HL-60 (cell line): Measurements from ENCODE around the gene STARD3.
A peak's percentile ranks its signal among the peaks of the same experiment; 100 is the strongest.

Experiments
- DNase-seq, 2 experiments: peaks; one replicate each; pipeline ENCODE4 v3.0.0-alpha.2; 2010 to 2020; ENCODE audit warnings: low read depth in 1 of 2, low spot score in 1 of 2
- H3K27ac ChIP-seq: fragments of 250-450 bp; sonication (Bioruptor Pico); replicated peaks from 2 replicates; pipeline ENCODE4 v1.5.1; 2020; ENCODE audit warnings: mild to moderate bottlenecking, moderate library complexity
- H3K27me3 ChIP-seq: fragments of 250-450 bp; sonication (Bioruptor Pico); 2 replicates; pipeline ENCODE4 v1.5.1; 2021; ENCODE audit warnings: mild to moderate bottlenecking, moderate library complexity; ENCODE audit not compliant: insufficient read depth, poor library complexity, severe bottlenecking
- H3K4me3 ChIP-seq: replicated peaks from 2 replicates; pipeline ENCODE4 v1.5.1; 2011; ENCODE audit warnings: mild to moderate bottlenecking, control low read depth, low read length; ENCODE audit not compliant: insufficient read depth
- GABPA ChIP-seq: IDR thresholded peaks from 2 replicates; pipeline ENCODE4 v1.6.1; 2012; ENCODE audit warnings: low read depth
- POLR2AphosphoS5 ChIP-seq: IDR thresholded peaks from 2 replicates; pipeline ENCODE4 v1.6.1; 2012; ENCODE audit warnings: low read depth
- SPI1 ChIP-seq: IDR thresholded peaks from 2 replicates; pipeline ENCODE4 v1.6.1; 2012; ENCODE audit warnings: low read depth, mild to moderate bottlenecking, borderline replicate concordance
- TF ChIP-seq, protein P1 (sequence below): IDR thresholded peaks from one replicate; pipeline ENCODE4 v1.5.1; 2011; ENCODE audit warnings: low read length, control low read depth, inconsistent platforms; ENCODE audit not compliant: insufficient read depth
- TF ChIP-seq, protein P2 (sequence below): IDR thresholded peaks from 2 replicates; pipeline ENCODE4 v1.6.1; 2012; ENCODE audit warnings: low read depth; ENCODE audit not compliant: insufficient replicate concordance

STARD3 gene

DNA sequence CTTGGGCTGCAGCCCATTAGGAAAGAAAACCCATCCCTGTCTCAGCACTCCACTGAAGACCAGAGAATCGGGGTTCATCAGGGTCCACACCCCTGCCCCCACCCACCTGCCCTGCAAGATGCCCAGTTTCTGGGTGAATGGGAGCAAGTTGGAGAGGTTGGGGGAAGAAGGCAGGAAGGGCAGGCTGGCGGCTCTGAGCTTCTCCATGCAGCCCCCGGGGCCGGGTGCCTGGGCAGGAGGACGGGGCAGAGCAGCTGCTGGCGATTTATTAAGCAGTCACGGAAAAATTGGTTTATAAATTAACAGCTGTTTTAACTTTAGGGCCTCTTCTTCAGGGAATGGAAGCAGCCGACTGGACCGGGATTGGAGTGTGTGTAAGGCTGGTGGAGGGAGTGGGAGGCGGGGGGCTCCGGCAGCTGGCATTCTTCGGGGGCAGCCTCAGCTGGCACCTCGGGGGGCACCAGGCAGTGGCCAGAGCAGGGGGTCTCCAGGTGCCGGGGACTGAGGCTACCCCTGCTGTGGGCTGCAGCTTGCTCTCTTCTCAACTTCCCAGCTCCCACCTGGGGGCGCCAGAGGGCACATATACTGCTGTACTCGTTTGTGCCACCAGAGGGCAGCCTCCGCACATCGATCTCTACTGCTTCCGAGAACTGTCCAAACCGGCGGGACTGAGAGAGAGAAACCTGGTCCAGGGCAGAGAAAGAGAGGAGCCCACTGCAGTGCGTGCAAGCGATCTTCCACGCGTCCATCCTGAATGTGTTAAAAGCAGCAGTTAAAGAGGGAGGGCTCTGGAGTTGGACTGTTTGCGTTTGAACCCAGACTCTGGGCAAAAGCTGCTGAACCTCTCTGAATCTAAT, 15.2 kb upstream of the STARD3 start:
- Histone ChIP-seq H3K27ac (no peak overlapping the region), H3K27me3 (peaks cover 6% of the 10 kb centered on the region), H3K4me3 (no peak overlapping the region)
- peak; percentile 66 to 88 for DNase-seq
- TF ChIP-seq, protein P1, sequence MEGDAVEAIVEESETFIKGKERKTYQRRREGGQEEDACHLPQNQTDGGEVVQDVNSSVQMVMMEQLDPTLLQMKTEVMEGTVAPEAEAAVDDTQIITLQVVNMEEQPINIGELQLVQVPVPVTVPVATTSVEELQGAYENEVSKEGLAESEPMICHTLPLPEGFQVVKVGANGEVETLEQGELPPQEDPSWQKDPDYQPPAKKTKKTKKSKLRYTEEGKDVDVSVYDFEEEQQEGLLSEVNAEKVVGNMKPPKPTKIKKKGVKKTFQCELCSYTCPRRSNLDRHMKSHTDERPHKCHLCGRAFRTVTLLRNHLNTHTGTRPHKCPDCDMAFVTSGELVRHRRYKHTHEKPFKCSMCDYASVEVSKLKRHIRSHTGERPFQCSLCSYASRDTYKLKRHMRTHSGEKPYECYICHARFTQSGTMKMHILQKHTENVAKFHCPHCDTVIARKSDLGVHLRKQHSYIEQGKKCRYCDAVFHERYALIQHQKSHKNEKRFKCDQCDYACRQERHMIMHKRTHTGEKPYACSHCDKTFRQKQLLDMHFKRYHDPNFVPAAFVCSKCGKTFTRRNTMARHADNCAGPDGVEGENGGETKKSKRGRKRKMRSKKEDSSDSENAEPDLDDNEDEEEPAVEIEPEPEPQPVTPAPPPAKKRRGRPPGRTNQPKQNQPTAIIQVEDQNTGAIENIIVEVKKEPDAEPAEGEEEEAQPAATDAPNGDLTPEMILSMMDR, result peak; percentile 100
- TF ChIP-seq, protein P2, sequence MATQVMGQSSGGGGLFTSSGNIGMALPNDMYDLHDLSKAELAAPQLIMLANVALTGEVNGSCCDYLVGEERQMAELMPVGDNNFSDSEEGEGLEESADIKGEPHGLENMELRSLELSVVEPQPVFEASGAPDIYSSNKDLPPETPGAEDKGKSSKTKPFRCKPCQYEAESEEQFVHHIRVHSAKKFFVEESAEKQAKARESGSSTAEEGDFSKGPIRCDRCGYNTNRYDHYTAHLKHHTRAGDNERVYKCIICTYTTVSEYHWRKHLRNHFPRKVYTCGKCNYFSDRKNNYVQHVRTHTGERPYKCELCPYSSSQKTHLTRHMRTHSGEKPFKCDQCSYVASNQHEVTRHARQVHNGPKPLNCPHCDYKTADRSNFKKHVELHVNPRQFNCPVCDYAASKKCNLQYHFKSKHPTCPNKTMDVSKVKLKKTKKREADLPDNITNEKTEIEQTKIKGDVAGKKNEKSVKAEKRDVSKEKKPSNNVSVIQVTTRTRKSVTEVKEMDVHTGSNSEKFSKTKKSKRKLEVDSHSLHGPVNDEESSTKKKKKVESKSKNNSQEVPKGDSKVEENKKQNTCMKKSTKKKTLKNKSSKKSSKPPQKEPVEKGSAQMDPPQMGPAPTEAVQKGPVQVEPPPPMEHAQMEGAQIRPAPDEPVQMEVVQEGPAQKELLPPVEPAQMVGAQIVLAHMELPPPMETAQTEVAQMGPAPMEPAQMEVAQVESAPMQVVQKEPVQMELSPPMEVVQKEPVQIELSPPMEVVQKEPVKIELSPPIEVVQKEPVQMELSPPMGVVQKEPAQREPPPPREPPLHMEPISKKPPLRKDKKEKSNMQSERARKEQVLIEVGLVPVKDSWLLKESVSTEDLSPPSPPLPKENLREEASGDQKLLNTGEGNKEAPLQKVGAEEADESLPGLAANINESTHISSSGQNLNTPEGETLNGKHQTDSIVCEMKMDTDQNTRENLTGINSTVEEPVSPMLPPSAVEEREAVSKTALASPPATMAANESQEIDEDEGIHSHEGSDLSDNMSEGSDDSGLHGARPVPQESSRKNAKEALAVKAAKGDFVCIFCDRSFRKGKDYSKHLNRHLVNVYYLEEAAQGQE, result peak; percentile 84
- TF ChIP-seq GABPA, result no peak

DNA sequence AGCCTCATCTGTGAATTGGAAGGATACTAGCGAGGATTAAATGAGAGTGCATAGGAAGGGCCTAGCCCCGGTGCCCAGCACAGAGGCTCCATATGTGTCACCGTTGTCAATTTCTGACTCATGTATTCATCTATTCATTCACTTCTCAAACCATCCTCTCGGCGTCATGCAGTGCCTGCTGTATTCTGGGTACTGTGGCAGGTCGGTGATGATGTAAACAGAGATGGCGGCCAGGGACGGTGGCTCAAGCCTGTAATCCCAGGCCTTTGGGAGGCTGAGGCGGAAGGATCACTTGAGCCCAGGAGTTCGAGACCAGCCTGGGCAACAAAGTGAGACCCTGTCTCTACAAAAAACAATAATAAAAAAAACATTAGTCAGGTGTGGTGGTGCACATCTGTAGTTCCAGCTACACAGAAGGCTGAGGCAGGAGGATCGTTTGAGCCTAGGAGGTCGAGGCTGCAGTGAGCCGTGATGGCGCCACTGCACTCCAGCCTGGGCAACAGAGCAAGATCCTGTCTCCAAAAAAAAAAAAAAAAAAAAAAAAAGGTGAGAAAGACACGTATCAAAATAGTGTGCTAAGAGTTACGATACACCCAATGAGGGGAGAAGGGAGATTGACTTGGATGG, 14.5 kb upstream of the STARD3 start:
- H3K27ac ChIP-seq, result no peak overlapping the region
- peaks cover 7% of the 10 kb centered on the region for H3K27me3 ChIP-seq
- no peak for DNase-seq
- TF ChIP-seq SPI1 (no peak), GABPA (no peak)
- no peak overlapping the region for H3K4me3 ChIP-seq

DNA sequence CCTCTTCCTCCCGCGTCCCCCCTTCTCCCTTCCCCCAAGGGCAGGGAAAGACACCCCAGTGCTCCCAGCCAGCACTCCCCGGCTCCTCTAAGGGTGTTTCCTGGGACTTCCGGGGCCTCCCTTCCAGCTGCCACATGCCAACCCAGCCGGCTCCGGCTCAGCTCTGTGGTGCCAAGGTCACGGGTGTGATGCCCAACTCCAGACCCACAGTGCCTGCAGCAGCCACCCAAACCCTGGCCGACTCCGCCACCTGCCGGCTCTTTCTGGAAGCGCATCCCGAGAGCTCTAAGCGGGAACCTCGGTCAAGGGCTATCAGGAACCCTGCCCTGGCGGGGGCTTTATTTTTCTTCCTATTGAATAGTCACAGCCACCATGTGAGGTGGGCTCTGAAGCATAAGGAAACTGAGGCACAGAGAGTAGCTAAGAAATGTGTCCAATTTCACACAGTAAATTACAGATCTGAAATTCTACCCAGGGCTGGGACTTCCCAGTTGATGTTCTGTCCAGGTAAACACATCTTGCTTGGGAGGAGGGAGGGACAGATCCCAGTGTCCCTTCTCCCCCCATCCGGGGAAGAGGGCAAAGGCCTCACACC, 13.5 kb upstream of the STARD3 start:
- TF ChIP-seq, protein P1, result peak; percentile 82
- no peak for TF ChIP-seq GABPA
- H3K27ac ChIP-seq, result no peak overlapping the region
- peak in 1 of 2 experiments; percentile 81 for DNase-seq
- H3K27me3 ChIP-seq, result peaks cover 7% of the 10 kb centered on the region
- H3K4me3 ChIP-seq, result no peak overlapping the region

DNA sequence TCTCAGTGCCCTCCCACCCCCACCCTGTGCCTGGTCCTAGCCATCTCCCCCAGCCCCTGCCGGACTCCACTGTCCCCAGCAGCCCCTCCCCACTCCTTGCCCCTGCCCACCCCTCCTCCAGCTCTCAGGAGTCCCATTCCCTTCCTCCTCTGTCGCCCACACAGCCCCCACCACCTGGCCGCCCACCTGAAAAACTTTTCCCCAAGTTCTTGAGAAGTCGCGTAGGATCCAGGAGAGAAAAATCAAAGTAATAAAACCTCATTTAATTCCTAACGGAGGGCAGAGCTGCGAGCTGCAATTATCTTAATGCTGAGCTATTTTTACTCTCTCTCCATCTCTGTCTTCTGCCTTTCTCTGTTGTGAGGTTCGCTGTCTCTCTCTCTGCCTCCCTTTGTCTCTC, 12.6 kb upstream of the STARD3 start:
- TF ChIP-seq SPI1 (no peak), GABPA (no peak), POLR2AphosphoS5 (no peak)
- TF ChIP-seq, protein P2, result no peak
- TF ChIP-seq, protein P1, result no peak
- H3K27ac ChIP-seq, result no peak overlapping the region
- DNase-seq, result no peak
- peaks cover 7% of the 10 kb centered on the region for H3K27me3 ChIP-seq
- H3K4me3 ChIP-seq, result no peak overlapping the region
